Midbrain (tissue), 1 donor: ENCODE measurements around the gene KCNC4.

Experiments used
- DNase-seq: peaks from one replicate; lab custom pipeline; 2025; lab: John Stamatoyannopoulos, UW

Gene KCNC4

DNA sequence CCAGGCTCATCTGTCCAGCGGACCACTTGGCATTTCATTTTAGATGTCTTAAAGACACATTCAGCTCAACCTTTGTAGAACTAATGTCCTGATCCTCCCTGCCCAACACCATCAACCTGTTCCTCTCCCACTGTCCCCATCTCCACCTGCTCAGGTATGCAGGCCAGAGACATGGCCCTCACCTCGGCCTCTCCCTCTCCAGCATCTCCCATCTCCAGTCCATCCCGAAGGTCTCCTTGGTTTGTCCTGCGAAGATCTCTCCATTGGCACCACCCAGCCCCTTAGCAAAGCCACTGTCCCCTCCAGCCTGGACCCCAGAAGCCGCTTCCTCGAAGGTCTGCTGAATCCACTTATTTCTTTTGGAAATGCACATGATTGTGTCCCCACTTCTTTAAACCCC, 20.9 kb upstream of the KCNC4 start:
- no peak for DNase-seq

DNA sequence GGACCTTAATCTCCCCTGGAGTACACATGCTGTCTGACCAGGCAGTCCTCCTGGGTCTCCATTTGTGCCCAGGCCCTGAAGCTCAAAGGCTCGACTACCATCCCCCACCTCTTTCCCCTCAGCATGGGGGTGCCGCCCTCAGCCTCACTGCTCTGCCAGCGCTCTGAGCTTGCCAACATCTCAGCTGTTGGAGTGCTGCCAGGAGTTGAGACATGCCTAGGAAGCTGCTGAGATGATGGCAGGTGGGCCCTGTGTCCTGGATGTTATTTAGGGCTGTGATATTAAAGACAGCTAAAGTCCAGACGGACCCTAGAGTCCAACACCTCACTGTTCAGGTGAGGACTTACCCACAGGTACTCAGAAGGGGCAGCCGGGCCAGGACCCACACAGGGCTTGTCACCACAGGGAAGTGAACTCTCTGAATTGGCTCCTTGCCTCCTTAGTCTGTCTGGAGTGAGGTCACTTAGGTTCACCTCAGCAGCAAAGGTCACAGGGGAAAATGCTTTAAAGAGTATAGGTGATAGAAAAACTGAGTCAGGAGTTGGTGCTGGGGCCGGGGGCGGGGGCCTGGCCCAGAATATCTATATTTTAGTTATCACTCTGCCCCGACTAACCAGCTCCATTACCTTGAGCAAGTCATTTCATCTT, 19.7 kb upstream of the KCNC4 start:
- DNase-seq, result peak; percentile 9

DNA sequence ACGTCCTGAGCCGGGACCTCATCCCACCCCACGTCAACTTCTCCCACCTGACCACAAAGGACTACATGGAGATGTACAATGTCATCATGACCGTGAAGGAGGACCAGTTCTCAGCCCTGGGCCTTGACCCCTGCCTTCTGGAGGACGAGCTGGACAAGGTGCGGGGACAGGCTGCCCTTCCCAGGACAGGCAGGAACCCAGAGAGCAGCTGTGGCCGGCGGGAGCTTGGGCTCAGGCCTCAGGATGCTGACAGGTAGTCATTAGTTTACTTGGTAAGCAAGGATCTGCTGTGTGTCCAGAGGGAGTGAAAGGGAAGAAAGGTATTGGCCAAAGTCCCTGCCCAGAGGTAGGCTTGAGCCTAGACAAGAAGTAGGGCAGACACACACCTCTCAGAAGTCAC, 17.6 kb upstream of the KCNC4 start:
- no peak for DNase-seq

DNA sequence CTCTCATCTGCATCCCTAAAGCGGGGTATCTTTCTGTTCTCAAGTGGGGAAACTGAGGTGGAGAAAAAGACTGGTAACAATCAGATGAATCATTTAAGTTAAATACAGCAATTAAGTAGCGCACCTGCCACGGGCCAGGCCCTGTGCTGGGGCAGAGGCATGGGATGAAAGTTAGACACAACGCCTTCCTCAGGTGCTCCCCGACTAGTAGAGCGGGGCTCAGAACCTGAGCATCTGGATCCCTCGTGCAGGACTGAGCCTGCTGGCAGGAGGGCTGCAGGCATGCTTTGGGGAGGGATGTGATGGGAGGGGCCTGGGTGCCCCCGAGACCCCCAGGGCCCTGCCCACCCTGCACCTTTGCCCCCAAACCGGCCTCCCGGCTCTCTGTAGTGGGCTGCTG, 14.9 kb upstream of the KCNC4 start:
- DNase-seq, result no peak

DNA sequence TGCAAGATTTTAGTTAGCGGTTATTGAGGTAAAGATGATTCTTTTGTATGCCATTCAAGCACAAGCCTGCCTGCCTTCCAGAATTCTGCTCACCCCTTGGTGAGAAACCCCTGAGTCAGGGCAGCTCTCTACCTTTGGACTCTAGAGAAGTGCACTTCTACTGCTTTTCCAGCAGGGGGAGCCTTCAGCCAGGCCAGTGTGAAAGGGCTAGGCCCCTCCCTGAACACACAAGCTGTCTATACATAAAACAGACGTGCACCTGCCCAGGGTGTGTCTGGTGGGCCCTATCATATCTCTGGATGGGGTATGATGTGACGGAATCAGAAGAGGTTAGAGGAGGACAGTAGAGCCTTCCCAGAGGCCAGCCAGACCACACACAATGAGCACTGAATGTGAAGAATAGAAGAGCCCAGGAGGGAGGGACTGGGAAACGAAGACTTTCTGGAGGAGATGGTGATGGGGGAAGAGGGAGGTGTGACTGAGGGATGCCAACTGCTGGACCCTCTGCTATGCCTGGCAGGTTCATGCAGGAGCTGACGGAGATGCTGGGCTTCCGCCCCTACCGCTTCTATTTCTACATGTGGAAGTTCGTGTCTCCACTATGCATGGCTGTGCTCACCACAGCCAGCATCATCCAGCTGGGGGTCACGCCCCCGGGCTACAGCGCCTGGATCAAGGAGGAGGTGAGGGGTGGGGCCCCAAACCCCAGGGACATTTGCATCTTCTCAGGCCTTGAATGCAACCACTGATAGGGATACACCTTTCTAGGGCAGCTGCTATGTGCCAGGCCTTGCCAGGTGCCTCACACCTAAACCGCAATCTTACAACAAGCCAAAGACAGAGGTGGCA, 13.0 kb upstream of the KCNC4 start:
- peak; percentile 3 for DNase-seq

DNA sequence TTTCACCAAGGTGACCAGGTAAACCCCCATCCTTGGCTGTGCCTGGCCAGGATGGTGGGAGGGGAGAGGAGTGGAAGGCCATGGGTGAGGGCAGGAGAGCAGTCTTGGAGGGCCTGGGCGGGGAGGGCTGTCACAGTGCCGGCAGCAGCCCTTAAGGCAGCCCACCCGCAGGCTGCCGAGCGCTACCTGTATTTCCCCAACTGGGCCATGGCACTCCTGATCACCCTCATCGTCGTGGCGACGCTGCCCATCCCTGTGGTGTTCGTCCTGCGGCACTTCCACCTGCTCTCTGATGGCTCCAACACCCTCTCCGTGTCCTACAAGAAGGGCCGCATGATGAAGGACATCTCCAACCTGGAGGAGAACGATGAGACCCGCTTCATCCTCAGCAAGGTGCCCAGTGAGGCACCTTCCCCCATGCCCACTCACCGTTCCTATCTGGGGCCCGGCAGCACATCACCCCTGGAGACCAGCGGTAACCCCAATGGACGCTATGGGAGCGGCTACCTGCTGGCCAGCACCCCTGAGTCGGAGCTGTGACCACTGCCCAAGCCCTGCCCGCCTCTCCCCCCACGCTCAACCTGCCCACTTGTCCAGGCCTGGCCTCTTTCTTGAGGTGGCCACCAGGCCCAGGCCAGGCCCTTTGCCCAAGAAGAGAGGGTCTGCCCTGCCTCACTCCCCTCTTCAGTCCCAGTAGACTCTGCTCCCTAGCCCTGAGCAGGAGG, 12.0 kb upstream of the KCNC4 start:
- DNase-seq, result no peak

DNA sequence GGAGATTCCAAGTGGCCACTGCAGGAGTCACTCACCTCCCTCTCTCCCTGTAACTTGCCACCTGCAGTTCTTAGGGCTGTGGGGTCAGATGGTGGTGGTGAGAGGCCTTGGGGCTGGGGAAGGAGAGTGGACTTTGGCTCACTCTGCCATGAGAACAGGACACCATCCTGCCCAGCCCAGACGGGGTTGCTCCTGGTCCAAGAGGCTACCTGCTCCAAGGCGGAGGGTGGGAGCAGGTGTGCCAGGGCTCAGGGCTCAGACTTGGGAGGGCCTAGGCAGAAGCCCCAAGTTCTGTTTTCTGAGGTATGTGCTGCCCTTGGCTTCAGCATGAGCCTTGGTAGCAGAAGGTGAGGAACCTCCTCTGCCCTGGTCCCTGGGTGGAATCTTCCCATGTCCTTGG, 11.4 kb upstream of the KCNC4 start:
- no peak for DNase-seq

DNA sequence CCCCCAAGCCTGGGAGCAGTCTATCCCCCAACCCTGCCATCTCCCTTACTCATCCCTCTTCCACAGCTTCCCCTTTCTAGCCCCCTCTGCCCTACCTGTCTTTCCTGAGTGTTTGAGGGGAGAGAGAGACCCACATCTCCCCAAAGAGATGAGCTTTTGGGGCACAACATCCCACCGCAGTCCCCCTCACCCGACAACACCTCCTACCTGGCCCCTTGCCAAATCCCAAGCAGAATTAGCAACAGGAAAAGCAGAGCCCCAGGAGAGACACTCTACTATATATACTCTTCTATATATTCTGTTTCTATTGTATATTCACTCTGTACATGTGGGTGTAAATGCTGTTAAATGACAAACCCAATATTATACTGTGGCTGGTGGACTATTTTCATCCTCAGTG, 9.9 kb upstream of the KCNC4 start:
- no peak for DNase-seq

DNA sequence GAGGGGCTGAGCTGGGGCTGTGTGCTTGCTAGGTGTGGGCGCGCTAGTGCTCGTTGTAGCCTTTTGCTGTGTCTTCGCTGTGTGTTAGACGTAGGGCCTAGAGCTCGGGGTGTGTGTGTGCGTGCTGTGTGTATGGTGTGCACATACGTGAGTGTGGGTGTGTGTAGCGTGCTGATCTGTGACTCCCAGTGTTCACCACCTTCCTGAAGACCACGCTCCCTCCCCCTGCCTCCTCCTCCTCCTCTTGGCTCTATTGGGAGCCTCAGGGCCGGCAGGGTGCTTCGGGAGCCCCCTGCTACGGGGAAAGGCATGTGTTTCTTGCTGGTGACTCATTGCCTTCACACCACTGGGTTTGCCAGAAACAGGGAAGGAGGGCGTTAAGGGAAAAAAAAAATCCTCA, 9.4 kb upstream of the KCNC4 start:
- DNase-seq, result no peak

DNA sequence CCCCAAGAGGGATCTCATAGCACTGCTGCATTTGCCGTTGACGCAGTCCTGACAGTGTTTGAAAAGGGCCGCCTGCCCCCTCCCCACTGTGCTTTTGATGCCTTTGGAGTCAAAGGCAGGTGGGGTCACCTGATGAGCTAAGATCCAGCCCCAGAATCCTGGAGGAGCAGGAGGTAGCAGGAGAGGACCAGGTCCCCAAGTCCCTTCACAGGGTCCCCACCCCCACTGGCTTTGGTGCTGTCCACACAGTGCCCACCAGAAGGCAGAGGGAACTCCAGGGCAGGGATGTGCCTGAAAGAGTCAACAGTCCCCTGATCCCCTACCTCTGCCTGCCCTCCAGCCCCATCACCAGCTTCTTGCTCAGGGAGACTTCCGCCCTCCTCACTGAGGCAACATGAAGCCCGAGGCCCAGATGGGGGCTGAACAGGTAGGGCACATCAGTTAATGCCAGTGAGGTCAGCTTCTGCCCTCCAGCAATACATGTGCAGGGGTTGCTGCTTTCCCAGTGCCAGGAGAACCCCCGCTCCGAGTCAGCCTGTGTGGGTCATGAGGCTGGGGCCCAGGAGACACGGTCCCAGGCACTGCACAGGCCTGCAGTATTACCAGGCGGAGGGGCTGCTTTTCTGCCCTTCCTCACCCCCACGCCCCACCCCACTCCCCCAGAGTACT, 8.8 kb upstream of the KCNC4 start:
- DNase-seq, result no peak

DNA sequence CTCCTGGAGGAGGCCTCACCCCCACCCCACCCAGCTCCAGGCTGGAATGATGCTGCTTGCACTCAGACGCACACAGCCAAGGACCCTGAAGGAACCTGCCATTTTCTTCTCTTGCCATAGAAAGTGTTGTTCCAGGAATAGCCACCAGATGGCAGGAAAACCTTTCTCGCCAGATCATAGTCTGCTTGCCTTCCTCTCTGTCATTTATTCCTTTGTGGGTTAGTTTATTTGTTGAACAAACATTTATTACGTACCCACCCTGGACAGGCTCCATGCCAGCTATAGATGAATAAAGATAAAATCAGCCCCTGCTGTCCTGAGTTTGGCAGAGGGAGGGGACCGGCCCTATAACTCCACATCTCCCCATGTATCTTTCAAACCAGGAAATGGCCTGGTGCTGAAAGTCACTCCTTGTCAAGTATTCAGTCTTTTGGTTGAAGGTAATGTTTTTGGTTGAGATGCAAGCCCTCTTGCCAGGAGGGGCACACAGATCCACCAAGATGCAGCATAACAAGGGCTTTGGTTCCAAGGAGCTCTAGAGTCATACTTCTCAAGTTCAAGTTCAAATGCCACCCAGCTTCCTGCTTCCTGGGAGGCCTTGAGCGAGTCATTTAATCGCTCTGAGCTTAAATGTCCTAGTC, 7.0 kb upstream of the KCNC4 start:
- peak; percentile 72 for DNase-seq

DNA sequence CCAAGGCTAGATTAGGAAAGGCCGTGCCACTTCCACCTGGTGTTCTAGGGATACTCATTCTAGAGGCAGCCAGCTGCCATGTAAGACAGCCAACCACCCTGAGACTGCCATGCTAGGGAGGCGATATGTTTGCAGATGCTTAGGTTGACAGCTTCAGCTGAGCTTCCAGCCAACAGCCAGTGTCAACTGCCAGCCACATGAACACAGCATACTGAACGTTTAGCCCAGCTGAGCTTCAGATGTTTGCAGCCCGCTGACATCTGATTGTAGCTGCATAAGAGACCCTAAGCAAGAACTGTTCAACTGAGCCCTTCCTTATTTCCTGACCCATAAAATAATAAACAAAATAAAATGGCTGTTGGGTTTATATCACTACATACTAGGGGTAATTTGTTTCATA, 5.0 kb upstream of the KCNC4 start:
- DNase-seq, result no peak

DNA sequence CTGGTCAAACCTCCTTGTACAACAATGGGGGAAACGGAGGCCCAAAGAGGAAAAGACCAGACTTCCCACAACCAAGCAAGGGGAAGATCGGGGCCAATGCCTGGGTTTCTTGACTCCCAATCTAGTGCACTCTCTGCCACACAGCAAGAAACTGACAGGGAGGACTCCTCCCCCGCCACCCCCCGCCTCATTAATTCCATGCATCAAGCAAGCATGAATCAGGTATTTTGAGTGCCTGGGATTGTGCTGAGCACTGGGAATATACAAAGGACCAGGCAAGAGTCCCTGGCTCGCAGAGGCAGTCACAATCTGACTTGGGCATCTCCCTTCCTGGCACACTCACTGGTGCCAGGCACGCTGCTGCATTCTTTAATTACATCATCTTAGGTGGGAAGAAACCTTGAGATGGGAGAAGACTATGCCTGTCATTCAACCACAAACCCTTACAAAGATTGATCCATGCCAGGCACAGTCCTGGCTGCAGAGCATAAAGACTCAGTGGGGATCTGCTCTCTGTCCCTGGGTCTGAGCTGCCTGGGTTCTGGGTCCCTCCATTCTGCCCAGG, 4.4 kb upstream of the KCNC4 start:
- no peak for DNase-seq

DNA sequence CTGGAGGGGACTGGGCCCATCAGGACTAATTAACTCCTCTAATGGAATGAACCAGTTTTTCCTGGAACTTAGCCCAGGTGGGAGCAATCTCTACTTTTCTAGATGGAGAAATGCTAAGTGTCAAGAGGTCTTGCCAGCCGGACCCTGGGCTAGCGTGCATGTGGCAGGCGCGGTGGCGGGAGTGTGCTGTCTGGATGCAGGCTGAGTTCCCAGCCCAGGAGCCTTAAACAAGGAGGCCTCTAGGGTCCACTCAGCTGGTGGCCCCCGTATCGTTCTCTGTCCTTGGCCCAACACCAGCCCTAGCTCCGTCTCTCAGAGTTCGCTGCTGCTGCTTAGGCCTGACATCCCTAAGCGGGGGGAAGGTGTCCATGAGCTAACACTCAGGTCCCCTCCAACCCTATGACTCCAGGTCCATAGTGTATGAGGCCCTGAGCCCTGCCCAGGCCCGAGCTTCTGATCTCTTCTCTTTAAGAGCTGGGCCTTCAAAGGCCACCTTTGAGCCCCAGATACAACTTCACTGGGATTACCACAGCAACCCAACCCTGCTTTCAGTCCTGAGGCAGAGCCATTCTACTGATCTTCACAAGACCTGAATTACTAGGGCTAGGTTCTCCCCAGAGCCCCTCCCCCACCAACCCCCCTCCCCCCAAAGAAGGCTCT, 3.7 kb upstream of the KCNC4 start:
- no peak for DNase-seq

DNA sequence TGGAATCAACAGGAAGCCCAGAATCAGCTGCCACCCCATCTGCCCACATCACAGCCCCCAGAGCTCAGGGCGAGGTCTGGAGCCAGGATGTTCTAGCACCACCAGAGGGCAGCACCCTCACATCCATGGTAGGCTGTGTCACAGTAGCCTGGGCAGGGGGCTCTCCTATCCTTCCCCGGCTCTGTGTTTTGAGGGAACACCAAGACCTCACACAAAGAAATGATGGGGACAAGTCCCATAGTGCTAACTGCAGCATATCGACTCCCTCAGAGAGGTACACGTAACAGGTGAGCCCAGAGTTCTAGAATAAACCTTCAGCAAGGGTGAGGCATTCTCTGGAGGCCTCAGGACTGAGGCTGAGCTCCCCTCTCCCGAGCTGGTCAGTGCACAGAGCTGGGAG, 2.3 kb upstream of the KCNC4 start:
- DNase-seq, result peak; percentile 63

DNA sequence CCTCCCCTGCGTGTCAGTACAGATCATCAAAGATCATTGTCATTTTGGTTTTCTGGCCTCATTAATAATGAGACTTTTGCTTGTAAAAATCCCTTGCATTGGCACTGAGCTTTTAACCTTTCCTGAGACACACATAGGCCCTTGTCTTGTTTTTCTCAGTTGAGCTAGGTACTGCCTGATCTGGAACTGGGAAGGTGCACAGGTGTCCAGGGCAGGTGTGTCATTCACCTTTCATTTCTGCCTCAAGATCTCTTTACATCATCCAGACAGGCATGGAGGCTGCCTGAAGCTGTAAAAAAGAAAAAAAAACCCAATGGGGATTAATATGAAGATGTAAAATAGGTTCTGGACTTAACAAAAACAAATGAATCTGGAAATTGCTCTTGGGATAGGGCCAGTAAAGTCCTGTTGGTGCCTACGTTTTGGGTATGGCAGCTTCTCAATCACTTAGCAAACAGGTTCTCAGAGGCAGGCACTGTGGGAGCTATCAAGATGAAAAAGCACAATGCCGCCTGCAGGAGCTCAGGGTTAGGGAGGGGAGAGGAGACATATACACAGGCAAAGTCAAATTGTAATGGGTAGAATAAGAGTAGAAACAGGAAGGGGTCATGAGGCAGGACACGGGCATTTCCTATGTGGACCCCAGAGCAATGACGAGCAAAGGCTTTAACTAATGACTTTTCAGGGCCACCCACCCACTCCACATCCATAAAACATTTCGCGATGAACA, 1.0 kb upstream of the KCNC4 start:
- DNase-seq, result no peak

DNA sequence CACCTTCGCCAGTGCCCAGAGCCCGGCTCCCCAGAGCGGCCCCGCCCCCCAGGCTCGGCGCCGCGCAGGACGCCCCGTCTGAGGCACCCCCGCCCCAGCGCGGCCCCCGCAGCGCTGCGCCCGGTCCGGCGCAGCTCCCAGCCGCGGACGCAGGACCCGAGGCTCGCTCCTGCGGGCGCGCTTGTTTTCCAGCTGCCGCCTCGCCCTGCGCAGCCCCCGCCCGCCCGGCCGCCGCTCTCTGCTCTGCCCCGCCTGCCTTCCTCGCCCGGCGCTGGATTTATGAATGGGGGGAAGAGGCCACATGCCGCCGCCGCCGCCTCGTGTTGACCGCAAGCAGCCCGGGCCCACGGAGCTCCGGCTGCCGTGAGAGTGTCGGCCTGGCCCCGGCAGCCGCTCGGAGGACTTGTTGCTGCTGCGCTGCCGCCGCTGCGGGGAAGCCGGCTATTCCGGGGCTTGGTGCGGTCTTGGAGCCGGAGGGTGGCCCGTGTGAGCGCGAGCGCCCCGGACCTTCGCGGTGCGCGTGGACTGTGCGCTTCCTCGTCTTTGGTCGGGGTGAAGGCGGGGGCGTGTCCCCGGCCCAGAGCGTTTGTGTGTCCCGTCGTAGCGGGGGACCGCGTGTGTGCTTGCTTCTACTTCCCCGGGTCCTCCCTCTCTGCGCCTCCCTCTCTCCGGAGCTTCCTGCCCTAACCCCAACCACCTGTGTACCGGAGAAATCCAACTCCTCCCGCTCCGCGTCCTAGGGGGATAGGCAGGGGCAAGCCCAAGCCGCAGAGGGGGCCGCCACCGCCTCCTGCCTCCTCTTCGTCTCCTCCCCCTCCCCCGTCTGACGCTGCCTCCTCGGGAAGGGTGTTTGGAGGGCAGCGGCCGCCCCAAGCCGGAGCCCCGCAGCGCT, 736 bp downstream of the KCNC4 start:
- peak; percentile 32 for DNase-seq

DNA sequence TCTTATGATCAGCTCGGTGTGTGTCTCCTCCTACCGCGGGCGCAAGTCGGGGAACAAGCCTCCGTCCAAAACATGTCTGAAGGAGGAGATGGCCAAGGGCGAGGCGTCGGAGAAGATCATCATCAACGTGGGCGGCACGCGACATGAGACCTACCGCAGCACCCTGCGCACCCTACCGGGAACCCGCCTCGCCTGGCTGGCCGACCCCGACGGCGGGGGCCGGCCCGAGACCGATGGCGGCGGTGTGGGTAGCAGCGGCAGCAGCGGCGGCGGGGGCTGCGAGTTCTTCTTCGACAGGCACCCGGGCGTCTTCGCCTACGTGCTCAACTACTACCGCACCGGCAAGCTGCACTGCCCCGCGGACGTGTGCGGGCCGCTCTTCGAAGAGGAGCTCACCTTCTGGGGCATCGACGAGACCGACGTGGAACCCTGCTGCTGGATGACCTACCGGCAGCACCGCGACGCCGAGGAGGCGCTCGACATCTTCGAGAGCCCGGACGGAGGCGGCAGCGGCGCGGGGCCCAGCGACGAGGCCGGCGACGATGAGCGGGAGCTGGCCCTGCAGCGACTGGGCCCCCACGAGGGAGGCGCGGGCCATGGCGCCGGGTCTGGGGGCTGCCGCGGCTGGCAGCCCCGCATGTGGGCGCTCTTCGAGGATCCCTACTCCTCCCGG, 1.5 kb downstream of the KCNC4 start:
- DNase-seq, result no peak
